HUDEP-2 (cell line): ENCODE measurements around the gene NEURL1.
"Not testable (repeated sequence)": the region's sequence is repeated elsewhere in the genome, so short reads cannot be mapped to it uniquely, and the experiment has no call there.

ENCODE experiments used
- DNase-seq, 76 experiments: peaks; one replicate each; lab custom pipeline; 2025; ENCODE audit not compliant: unreplicated experiment in 76 of 76; lab: John Stamatoyannopoulos, UW

NEURL1 gene

DNA sequence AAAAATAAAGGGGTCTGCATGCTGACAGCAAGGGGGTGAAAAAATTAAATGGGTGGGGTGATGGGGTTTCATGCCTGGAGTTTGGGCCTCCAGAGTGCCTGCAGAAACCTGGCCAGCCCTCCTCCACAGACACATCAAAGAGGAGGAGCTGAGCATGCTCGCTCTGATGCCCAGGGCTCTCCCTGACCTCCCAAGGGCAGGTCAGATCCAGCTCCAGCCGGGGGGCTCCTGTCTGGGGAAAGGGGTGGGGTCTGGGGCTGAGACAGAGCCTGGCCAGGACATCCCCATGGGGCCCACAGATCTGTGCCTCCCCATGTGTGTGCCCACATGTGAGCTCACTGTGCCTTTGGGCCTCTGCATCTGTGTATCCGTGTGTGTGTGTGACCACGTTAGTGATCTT is 33.9 kb upstream of the NEURL1 start:
- no peak for DNase-seq

GRCh38 chr10:103463499-103463898 is 30.0 kb upstream of the NEURL1 start:
- DNase-seq = no peak

- no peak for DNase-seq
Measured at GRCh38 chr10:103465411-103466179, 27.9 kb upstream of the NEURL1 start.

GRCh38 chr10:103466734-103467133 is 26.8 kb upstream of the NEURL1 start:
- DNase-seq = no peak

DNA sequence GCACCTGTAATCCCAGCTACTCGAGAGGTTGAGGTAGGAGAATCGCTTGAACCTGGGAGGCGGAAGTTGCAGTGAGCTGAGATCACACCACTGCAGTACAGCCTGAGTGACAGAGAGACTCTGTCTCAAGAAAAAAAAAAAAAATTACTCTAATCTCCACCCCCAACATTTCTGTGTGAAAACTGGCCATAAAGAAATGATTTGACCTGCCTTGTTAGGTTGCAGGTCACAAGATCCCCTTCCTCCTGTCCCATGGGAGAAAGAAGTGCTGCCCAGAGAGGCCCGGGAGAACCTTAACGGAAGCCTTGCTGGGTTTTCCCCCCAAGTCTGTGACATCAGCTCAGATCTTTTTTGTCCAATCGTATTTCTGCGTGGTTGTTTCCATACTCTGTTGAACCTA is 26.1 kb upstream of the NEURL1 start:
- no peak for DNase-seq

DNA sequence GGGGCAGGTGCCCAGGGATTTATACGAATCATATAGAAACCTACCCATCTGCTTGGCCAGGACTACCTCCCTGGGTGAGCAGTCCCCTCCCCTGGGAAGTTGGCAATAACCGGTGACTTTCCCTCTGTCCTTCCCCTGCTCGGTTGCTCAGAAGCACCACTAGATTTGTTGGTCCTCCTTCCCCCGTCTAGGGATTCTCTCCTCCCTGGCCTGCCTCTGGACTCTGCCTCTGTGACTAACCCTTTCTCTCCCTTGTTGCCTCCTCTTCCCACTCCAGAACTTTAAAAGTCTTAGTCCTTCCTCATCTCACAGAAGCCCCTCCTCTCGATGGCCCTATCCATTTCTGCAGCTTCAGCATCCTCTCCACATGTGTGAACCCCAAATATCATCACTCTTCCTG is 24.3 kb upstream of the NEURL1 start:
- no peak for DNase-seq

DNA sequence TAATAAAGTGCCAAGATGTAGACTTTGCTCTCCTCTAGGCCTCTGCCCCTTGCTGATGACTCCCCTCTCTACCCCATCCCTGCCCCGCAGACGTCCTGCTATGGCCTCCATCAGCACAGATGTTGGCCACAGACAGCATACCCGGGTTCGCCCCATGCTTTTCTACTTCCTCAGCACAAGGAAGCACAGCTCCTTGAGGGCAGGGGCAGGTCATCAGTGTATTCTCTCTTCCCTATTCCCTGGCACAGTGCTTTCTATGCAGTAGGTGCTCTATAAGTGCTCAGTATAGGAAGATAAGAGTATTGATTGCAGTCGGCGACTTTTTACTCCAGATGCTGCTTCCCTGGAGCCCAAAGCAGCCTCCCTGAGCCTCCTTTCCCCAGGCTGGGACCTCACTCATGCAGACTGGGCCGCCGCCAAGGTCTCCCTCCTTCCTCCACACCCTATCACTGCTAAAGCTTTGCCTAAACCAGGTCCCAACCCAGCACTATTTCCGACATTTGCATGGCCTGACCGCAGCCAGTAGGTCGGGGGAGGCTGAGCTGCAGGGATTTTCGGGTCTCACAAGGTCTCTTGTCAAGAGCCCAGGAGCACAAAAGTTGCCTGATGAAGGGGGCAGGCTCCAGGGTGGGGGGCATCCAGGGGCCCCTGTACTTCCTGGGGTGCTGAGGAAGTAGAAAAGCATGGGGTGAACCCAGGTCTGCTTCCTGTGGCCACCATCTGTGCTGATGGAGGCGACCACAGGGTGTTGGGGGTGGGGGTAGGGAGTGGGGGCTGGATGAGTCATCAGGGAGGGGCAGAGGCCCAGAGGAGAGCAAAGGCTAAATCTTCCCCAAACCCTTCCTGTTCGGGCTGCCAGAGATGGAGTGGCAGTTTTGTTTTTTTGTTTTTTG is 22.5 kb upstream of the NEURL1 start:
- DNase-seq = peak in 40 of 76 experiments; percentile 2 to 68 (median 34)

DNA sequence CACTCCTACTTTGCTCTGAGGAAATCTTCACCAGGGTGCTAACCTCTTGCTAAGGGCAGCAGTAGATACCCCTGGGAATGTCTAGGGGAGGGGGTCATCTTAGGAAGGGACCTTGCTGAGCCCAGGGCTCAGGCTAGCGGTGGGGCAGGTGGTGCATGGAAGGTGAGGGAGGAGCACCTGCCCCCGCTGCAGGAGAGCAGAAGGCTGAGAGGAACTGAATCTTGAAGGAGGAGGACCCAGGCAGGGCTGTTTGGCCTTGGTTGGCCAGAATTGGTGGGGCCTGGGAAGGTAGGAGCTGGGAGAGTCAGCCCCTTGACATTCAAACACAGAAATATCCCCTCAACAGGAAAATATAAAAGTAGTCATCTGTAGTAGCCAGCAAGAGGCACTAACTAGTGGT is 21.5 kb upstream of the NEURL1 start:
- no peak for DNase-seq

DNA sequence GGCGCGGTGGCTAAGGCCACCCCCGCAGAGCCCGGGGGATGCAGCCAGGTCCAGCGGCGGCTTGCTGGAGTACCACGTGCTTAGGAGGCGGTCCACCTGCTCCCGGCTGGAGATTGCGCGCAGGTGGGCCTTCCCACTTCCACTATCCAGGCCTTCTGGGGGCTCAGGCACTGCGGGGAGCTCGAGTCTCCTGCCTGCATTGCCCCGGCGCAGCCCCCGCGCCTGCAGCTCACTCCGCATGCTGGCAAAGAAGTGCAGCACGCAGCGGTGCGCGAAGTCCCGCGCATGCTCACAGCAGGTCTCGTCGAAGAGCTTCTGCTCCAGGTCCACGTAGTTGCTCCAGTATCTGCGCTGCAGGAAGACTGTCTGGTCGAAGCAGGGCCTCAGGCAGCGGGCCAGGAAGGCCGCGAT is 20.2 kb upstream of the NEURL1 start:
- DNase-seq = no peak

GRCh38 chr10:103474077-103474476 is 19.4 kb upstream of the NEURL1 start:
- DNase-seq = no peak

- no peak for DNase-seq
Measured at GRCh38 chr10:103475437-103475836, 18.1 kb upstream of the NEURL1 start.

- peak in 3 of 76 experiments; percentile 18 to 21 (median 19) for DNase-seq
Measured at GRCh38 chr10:103476046-103476768, 17.3 kb upstream of the NEURL1 start.

DNA sequence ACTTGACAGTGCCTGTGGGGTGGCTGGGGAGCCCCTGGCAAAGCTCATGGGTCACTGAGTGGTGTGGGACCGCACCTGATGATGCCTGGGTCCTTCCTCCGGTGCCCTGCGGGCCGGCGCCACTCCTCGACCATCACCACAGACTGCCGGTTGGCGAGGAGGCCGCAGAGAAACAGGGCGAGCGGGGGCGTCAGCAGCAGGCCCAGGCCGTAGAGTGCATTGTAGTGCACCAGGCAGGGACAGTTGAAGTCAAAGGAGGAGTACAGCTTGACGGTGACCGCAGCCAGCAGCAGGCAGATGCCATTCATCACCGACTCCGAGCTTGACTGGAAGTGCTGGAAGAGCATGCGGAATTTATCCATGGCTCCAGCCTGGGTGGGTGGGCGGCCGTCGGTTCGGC is 14.8 kb upstream of the NEURL1 start:
- no peak for DNase-seq

GRCh38 chr10:103479135-103479534 is 14.4 kb upstream of the NEURL1 start, which contains the start of gene CALHM3:
Gene CALHM3, minus strand, starts transcription at chr10:103479240. Its CDS starts 208 bp downstream, at chr10:103479032.
- peak in 20 of 76 experiments; percentile 2 to 43 (median 14) for DNase-seq

DNA sequence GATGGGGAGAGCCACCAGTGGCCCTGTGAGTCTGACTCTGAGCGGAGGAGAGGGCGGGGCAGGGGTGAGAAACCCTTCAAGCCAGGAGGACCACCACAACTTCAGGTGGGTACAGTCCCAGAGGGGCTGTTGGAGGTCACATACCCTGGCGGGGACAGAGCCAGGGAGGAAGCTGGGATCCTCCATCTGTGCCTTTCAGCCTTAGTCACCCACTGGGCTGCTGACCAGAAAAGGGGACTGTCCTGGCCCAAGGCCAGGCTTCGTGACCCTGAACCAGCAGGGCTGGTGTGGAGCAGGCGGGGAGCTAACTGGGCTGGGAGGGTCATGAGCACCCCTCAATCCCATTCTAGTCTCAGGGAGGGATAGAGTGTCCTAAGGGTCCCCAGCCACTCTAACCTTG is 13.0 kb upstream of the NEURL1 start:
- DNase-seq = peak in 2 of 76 experiments; percentile 13 to 17

- peak in 25 of 76 experiments; percentile 4 to 70 (median 43) for DNase-seq
Measured at GRCh38 chr10:103481974-103482531, 11.5 kb upstream of the NEURL1 start.

- not testable (repeated sequence) for DNase-seq
Measured at GRCh38 chr10:103486635-103487409, 6.7 kb upstream of the NEURL1 start.

- DNase-seq = no peak
Measured at GRCh38 chr10:103487410-103487708, 6.1 kb upstream of the NEURL1 start.

DNA sequence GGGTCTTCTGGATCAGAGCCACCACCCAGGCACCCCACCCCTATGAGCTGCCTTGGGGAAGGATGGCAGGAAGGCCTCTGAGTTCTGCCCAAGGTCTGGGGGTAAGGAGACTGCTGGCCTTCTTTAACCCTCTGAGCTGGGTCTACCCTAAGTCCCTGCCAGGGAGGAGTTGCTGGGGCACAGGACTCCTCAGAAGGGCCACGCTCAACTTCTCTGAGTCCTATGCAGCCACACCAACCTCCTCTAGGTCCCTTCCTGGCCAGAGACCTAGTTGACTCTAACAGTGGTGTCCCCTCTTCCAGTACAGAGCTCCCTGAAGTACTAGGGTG is 2.6 kb upstream of the NEURL1 start:
- DNase-seq = no peak

DNA sequence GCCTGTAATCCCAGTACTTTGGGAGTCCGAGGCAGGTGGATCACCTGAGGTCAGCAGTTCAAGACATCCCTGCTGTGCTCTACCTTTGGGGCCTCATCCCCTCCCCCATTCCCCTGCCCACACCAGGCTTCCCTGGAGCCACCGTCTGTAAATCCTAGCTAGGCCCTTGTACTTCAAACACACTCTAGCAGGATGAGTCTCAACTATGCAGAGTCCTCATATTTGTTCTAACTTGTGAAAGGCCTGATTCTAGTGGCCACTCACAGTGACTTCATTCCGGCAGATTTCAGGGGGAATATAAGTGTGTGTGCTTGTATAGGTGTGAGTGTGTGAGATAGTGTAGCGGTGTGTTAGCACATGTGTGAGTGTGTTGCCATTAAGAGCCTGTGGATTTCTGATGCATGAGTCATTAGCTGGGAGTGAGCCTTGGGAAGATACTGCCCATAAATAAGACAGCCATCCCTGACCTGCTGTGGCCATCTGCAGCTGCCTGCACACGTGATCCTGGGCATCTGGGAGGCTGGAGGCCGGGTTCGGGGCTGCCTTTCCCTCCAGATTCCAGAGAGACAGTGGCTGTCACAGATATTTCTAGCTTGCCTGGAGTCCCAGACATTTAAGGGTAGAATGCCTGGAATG is 1.7 kb upstream of the NEURL1 start:
- no peak for DNase-seq
